Measurements from ENCODE around the gene GRIK2.

The GRIK2 gene

DNA sequence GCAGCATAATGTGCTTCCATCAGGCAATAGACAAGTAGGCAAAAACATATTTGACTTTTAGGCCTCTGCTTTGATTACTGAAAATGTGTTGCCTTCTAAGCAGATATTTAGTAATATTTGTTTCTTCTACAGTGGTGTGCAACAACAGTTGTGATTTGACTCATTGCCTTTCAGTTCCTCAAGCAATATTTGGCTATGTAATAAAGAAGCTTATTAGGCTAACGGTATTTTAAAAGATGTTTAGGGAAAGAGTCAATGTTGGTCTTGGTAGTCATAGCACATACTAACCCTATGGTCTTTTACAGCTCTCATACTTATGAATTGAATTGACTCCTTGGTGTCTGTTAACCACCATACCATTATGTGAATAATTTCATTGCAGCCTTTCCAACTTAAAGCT lies 124.1 kb downstream of the GRIK2 start:
- DNase-seq (ENCODE audit: insufficient read length) (no peak), FAIRE-seq (no peak)
- TF ChIP-seq POLR2A (IDR thresholded peaks at IDR 0.05; ENCODE audit: low read depth, low read length), result no peak
- TF ChIP-seq TAF1 (IDR thresholded peaks at IDR 0.05; ENCODE audit: borderline replicate concordance, low read depth, low read length), result no peak
- TF ChIP-seq POLR2AphosphoS5 (IDR thresholded peaks at IDR 0.05; ENCODE audit: low read depth, low read length), result no peak

DNA sequence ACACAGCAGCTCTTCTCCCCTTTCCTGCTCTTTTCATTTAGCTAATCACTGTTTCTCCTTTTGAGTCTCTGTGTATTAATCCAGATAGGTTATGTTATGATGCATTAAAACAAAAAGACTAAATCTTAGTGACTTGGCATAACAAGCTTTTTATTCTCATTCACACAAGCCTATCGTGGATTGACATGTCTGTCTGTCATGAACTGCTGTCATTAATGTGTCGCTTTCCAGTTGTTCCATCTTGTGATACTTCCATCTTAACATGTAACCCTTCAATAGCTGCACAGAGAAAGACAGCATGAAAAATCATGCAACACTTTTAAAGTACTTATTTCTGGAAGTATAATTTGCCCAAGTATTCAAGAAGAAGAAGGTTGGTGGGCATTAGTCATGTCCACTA lies 128.7 kb downstream of the GRIK2 start:
- FAIRE-seq (no peak), DNase-seq (ENCODE audit: insufficient read length) (no peak)
- no peak for TF ChIP-seq POLR2A (IDR thresholded peaks at IDR 0.05; ENCODE audit: low read depth, low read length)
- TF ChIP-seq POLR2AphosphoS5 (IDR thresholded peaks at IDR 0.05; ENCODE audit: low read depth, low read length), result no peak
- TF ChIP-seq TAF1 (IDR thresholded peaks at IDR 0.05; ENCODE audit: borderline replicate concordance, low read depth, low read length), result no peak

DNA sequence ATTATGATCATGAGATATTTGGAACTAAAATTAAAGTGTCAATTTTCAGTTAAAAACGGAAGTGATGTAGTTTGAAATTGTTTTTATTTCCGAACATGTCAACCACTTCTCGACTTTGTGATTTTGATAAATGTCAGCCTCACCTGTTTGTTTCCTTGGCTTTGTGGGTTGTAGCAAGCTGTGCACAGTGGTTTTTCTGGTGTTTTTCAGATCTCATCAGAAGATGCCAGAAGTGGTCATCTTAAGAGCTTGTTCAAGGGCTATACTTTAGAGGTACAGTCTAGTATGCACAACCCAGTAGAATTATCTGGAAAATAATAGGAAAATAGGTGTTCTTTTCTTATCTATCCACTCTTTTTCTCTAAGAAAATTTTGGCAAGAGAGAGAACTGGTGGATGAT lies 134.0 kb downstream of the GRIK2 start:
- no peak for DNase-seq (ENCODE audit: insufficient read length)
- FAIRE-seq, result no peak
- no peak for TF ChIP-seq TAF1 (IDR thresholded peaks at IDR 0.05; ENCODE audit: borderline replicate concordance, low read depth, low read length)
- TF ChIP-seq POLR2AphosphoS5 (IDR thresholded peaks at IDR 0.05; ENCODE audit: low read depth, low read length), result no peak
- TF ChIP-seq POLR2A (IDR thresholded peaks at IDR 0.05; ENCODE audit: low read depth, low read length), result no peak

DNA sequence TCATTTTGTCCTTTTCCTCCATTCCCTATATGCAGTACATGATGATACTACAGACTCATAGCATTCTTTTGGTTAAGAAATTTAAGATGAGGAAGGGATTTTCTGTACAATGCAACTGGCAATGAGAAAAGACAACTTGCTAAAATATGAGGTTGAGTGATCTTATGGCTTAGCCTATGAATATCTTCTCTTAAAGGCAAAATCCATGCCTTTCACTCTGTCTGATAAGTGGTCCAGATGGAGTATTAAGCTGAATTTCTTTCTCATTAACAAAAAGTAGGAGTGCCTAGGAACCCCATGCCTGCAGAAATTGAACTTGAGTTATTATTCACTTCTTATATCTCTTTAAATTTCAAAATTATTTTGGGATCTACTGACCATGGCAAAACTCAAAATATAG lies 135.3 kb downstream of the GRIK2 start:
- TF ChIP-seq TAF1 (IDR thresholded peaks at IDR 0.05; ENCODE audit: borderline replicate concordance, low read depth, low read length) (no peak), POLR2AphosphoS5 (IDR thresholded peaks at IDR 0.05; ENCODE audit: low read depth, low read length) (no peak), POLR2A (IDR thresholded peaks at IDR 0.05; ENCODE audit: low read depth, low read length) (no peak)
- DNase-seq (ENCODE audit: insufficient read length) (no peak), FAIRE-seq (no peak)

- no peak for DNase-seq (ENCODE audit: insufficient read length)
- TF ChIP-seq POLR2AphosphoS5 (IDR thresholded peaks at IDR 0.05; ENCODE audit: low read depth, low read length), result no peak
- no peak for TF ChIP-seq TAF1 (IDR thresholded peaks at IDR 0.05; ENCODE audit: borderline replicate concordance, low read depth, low read length)
- TF ChIP-seq POLR2A (IDR thresholded peaks at IDR 0.05; ENCODE audit: low read depth, low read length), result no peak
- no peak for FAIRE-seq
Observed at GRCh38 chr6:101531538-101531937, 138.0 kb downstream of the GRIK2 start.

DNA sequence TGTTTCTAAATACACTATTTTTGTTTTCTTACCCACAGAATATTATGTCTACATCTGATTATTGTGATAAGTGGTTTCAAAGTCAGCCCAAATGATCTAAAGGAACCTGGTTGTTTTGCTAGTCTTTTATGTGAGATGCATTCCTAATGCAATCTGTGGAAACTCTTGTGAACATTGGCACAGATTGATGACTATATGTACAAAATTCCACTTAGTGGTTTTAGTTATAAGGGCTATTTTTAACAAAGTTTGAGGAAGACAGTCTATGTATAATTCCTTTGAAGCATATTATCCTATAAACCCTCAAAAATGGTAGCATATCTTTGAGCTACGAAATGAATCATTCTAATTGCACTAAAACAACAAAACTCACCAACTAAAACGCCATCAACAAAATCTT lies 140.9 kb downstream of the GRIK2 start:
- DNase-seq (ENCODE audit: insufficient read length) (no peak), FAIRE-seq (no peak)
- TF ChIP-seq POLR2A (IDR thresholded peaks at IDR 0.05; ENCODE audit: low read depth, low read length) (no peak), POLR2AphosphoS5 (IDR thresholded peaks at IDR 0.05; ENCODE audit: low read depth, low read length) (no peak), TAF1 (IDR thresholded peaks at IDR 0.05; ENCODE audit: borderline replicate concordance, low read depth, low read length) (no peak)

- DNase-seq (ENCODE audit: insufficient read length) (no peak), FAIRE-seq (no peak)
Observed at GRCh38 chr6:101534821-101535220, 141.3 kb downstream of the GRIK2 start.

DNA sequence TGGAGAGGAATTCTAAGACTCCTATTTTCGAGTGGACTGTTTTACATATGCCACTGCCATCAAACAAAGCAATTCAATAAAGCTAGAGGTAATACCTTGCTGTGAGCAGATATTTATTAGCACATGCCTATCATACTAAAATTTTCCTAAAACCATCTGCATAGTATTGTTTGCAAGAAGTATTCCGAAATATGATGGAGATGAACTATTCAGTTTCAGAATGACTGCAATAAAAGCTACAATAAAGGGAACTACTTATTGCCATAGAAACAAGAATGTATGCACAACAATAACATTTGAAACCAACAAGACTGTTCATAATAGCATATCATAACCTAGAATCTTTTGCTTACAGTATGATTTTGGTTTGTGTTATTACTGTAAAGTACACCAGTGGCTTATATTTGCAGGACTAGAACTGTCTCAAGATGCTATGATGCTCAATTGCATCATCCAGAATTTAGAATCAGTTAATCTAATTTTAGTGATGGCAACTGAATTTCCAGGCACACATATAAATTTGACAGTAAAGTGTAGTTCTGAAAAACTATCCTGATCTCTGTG lies 144.3 kb downstream of the GRIK2 start:
- TF ChIP-seq POLR2A (IDR thresholded peaks at IDR 0.05; ENCODE audit: low read depth, low read length), result no peak
- TF ChIP-seq TAF1 (IDR thresholded peaks at IDR 0.05; ENCODE audit: borderline replicate concordance, low read depth, low read length), result no peak
- TF ChIP-seq POLR2AphosphoS5 (IDR thresholded peaks at IDR 0.05; ENCODE audit: low read depth, low read length), result no peak
- DNase-seq (ENCODE audit: insufficient read length) (no peak), FAIRE-seq (no peak)

More at GRCh38 chr6:101534821-101535220, 141.3 kb downstream of the GRIK2 start:
- TF ChIP-seq TAF1 (IDR thresholded peaks at IDR 0.05; ENCODE audit: borderline replicate concordance, low read depth, low read length) (no peak), POLR2A (IDR thresholded peaks at IDR 0.05; ENCODE audit: low read depth, low read length) (no peak), POLR2AphosphoS5 (IDR thresholded peaks at IDR 0.05; ENCODE audit: low read depth, low read length) (no peak)

DNA sequence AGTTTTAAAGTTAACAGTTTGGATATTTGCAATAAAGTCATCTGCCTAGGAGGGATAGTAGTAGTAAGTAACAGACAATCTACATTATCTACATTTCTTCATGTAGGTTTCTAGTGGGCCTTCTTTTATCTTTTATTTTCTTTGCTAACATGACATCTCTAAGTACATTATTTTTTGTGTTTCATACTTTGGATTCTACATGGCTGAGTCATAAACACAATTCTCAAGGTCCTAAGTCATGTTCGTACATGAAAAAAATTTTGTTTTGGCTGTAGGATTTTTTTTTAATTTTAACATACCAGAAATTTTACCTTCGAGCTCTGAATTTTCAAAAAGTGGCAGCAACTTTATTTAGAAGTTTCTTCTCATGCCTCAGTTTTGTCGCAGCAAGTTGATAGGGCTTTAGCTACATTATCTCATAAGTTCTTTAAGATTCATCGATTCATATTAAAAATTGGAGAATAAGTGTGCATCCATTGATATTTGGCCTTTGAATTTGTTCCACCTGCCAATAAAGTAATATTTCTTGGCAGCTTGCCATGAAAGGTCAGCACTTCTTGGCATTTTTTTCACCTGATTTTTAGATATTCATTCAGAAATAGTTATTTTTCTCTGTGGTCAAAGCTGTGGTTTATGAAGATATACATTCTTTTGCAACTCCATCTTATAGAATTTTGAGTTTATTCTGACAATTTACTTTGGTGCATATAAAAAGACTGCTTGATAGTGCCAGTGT lies 146.2 kb downstream of the GRIK2 start:
- DNase-seq (ENCODE audit: insufficient read length) (no peak), FAIRE-seq (no peak)
- TF ChIP-seq POLR2A (IDR thresholded peaks at IDR 0.05; ENCODE audit: low read depth, low read length) (no peak), TAF1 (IDR thresholded peaks at IDR 0.05; ENCODE audit: borderline replicate concordance, low read depth, low read length) (no peak), POLR2AphosphoS5 (IDR thresholded peaks at IDR 0.05; ENCODE audit: low read depth, low read length) (no peak)

- TF ChIP-seq POLR2AphosphoS5 (IDR thresholded peaks at IDR 0.05; ENCODE audit: low read depth, low read length) (no peak), POLR2A (IDR thresholded peaks at IDR 0.05; ENCODE audit: low read depth, low read length) (no peak), TAF1 (IDR thresholded peaks at IDR 0.05; ENCODE audit: borderline replicate concordance, low read depth, low read length) (no peak)
- no peak for FAIRE-seq
Observed at GRCh38 chr6:101541894-101542293, 148.4 kb downstream of the GRIK2 start.

GRCh38 chr6:101543796-101544195 lies 150.3 kb downstream of the GRIK2 start:
- no peak for TF ChIP-seq POLR2A (IDR thresholded peaks at IDR 0.05; ENCODE audit: low read depth, low read length)
- no peak for TF ChIP-seq TAF1 (IDR thresholded peaks at IDR 0.05; ENCODE audit: borderline replicate concordance, low read depth, low read length)
- TF ChIP-seq POLR2AphosphoS5 (IDR thresholded peaks at IDR 0.05; ENCODE audit: low read depth, low read length), result no peak
- DNase-seq (ENCODE audit: insufficient read length) (no peak), FAIRE-seq (no peak)

More at GRCh38 chr6:101541894-101542293, 148.4 kb downstream of the GRIK2 start:
- no peak for DNase-seq (ENCODE audit: insufficient read length)

- FAIRE-seq (no peak), DNase-seq (ENCODE audit: insufficient read length) (no peak)
- TF ChIP-seq TAF1 (IDR thresholded peaks at IDR 0.05; ENCODE audit: borderline replicate concordance, low read depth, low read length) (no peak), POLR2A (IDR thresholded peaks at IDR 0.05; ENCODE audit: low read depth, low read length) (no peak), POLR2AphosphoS5 (IDR thresholded peaks at IDR 0.05; ENCODE audit: low read depth, low read length) (no peak)
Observed at GRCh38 chr6:101544286-101544685, 150.8 kb downstream of the GRIK2 start.

Data from GM12892 (cell line).